Uterus (tissue), 4 donors: ENCODE data around the gene PAPLN. TPM values are rescaled to one million over a fixed set of nuclear protein-coding genes. Genes with fewer than 3 reads are reported as not detected.

Experiments used
- DNase-seq, 2 donors: peaks; one replicate each; pipeline ENCODE4 v3.0.0-alpha.2; 2019 to 2020
- H3K27ac ChIP-seq, 2 donors: fragments of 200-600 bp; sonication (generic); 1 replicate in 1 of 2; 2 replicates in 1 of 2; pipeline ENCODE4 v1.5.1; 2016 to 2018
- H3K27me3 ChIP-seq, 2 donors: fragments of 200-600 bp; sonication (generic); one replicate each; pipeline ENCODE4 v1.5.1; 2018 to 2019; ENCODE audit warnings: control low read depth in 1 of 2
- H3K36me3 ChIP-seq, 2 donors: fragments of 200-600 bp; sonication (generic); one replicate each; pipeline ENCODE4 v1.5.1; 2019; ENCODE audit warnings: control low read depth in 1 of 2
- H3K4me1 ChIP-seq, 2 donors: fragments of 200-600 bp; sonication (generic); one replicate each; pipeline ENCODE4 v1.5.1; 2018 to 2019; ENCODE audit warnings: control low read depth in 1 of 2
- H3K4me3 ChIP-seq, 2 donors: fragments of 200-600 bp; sonication (generic); 1 replicate in 1 of 2; 2 replicates in 1 of 2; pipeline ENCODE4 v1.5.1; 2018 to 2019; ENCODE audit warnings: mild to moderate bottlenecking in 1 of 2
- H3K9me3 ChIP-seq, 2 donors: fragments of 200-600 bp; sonication (generic); one replicate each; pipeline ENCODE4 v1.5.1; 2019; ENCODE audit warnings: control low read depth in 1 of 2
- CTCF ChIP-seq, 4 experiments: fragments of 200-600 bp in 2 of 4; fragments of 450-650 bp in 2 of 4; sonication (generic) in 2 of 4; IDR thresholded peaks; one replicate each; pipeline ENCODE4 v1.5.1; 2016 to 2019; ENCODE audit warnings: antibody characterized with exemption in 4 of 4, mild to moderate bottlenecking in 2 of 4, moderate library complexity in 1 of 4
- POLR2A ChIP-seq, 2 donors: fragments of 450-650 bp; IDR thresholded peaks; one replicate each; pipeline ENCODE4 v1.6.1; 2016; ENCODE audit warnings: antibody characterized with exemption in 2 of 2, mild to moderate bottlenecking in 1 of 2, moderate library complexity in 1 of 2
- intact Hi-C: fragments of 100-400 bp; cut with DNase I; formaldehyde crosslinking; loops from one replicate; pipeline ENCODE4 v1.15.1; 2023; ENCODE audit warnings: low total_unique reads
- total RNA-seq, 4 donors: library from RNA; depleted of rRNA in 3 of 4; stranded (reverse); fragments of >200 nt in 3 of 4; gene quantifications; one replicate each; pipeline versions ENCODE4 v1.1.0 to v1.2.4, GENCODE V29; 2014 to 2023
- donor health status: DM: yes; HTN: yes; CAD: no.

PAPLN gene
- total RNA-seq, 4 donors from 2014 or later: 16.5 to 40.2 (median 33.1) TPM

- DNase-seq: no peak
- H3K4me3 ChIP-seq: no peak overlapping the region
- no peaks in the 10 kb centered on the region for H3K27me3 ChIP-seq
- H3K27ac ChIP-seq: no peak overlapping the region
- no peaks in the 10 kb centered on the region for H3K36me3 ChIP-seq
- no peaks in the 10 kb centered on the region for H3K4me1 ChIP-seq
- TF ChIP-seq CTCF (IDR thresholded peaks at IDR 0.05) (peak in 3 of 4 experiments; percentile 13 to 32 (median 16)), POLR2A (IDR thresholded peaks at IDR 0.05) (no peak)
- H3K9me3 ChIP-seq: no peaks in the 10 kb centered on the region
- intact Hi-C loops: no loop called here
These were observed 46.5 kb downstream of the PAPLN start for GRCh38 chr14:73283608-73284379.

- no peaks in the 10 kb centered on the region for H3K4me1 ChIP-seq
- no peaks in the 10 kb centered on the region for H3K27me3 ChIP-seq
- no peak for DNase-seq
- H3K27ac ChIP-seq: no peak overlapping the region
- no peaks in the 10 kb centered on the region for H3K9me3 ChIP-seq
- intact Hi-C loops: no loop called here
- H3K36me3 ChIP-seq: no peaks in the 10 kb centered on the region
- TF ChIP-seq CTCF (IDR thresholded peaks at IDR 0.05) (no peak), POLR2A (IDR thresholded peaks at IDR 0.05) (no peak)
- no peak overlapping the region for H3K4me3 ChIP-seq
These were observed 48.7 kb downstream of the PAPLN start for GRCh38 chr14:73285979-73286378.

- no peak for DNase-seq
- Histone ChIP-seq H3K36me3 (no peaks in the 10 kb centered on the region), H3K27ac (no peak overlapping the region), H3K4me3 (no peak overlapping the region), H3K4me1 (no peaks in the 10 kb centered on the region), H3K27me3 (no peaks in the 10 kb centered on the region), H3K9me3 (no peaks in the 10 kb centered on the region)
- intact Hi-C loops: no loop called here
- TF ChIP-seq POLR2A (IDR thresholded peaks at IDR 0.05): no peak
- TF ChIP-seq CTCF (IDR thresholded peaks at IDR 0.05): no peak
These were observed 49.3 kb downstream of the PAPLN start for GRCh38 chr14:73286598-73286997.

DNA sequence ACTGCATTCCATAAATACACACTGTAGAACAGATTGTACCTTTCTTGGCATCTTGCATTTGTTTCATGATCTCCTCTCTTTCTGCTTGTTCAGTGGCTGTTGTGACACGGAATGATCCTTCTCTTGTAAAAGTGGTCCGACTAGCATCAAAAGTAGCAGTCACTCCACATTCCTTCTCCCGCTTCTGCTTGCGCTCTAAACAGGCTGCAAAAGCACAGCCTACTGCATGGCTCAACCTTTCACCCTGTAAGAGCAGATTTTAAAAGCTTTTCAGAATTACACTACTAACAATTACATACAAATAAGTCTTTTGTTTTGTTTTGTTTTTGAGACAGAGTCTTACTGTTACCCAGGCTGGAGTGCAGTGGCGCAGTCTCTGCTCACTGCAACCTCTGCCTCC lies 49.8 kb downstream of the PAPLN start:
- TF ChIP-seq POLR2A (IDR thresholded peaks at IDR 0.05) (no peak), CTCF (IDR thresholded peaks at IDR 0.05) (no peak)
- DNase-seq: no peak
- Histone ChIP-seq H3K27ac (no peak overlapping the region), H3K9me3 (no peaks in the 10 kb centered on the region), H3K27me3 (no peaks in the 10 kb centered on the region), H3K4me3 (no peak overlapping the region), H3K4me1 (no peaks in the 10 kb centered on the region), H3K36me3 (no peaks in the 10 kb centered on the region)
- intact Hi-C loops: no loop called here

GRCh38 chr14:73289308-73289707 lies 52.0 kb downstream of the PAPLN start:
- no peaks in the 10 kb centered on the region for H3K4me1 ChIP-seq
- no peaks in the 10 kb centered on the region for H3K27me3 ChIP-seq
- DNase-seq: no peak
- TF ChIP-seq POLR2A (IDR thresholded peaks at IDR 0.05) (no peak), CTCF (IDR thresholded peaks at IDR 0.05) (no peak)
- H3K27ac ChIP-seq: no peak overlapping the region
- intact Hi-C loops: no loop called here
- no peaks in the 10 kb centered on the region for H3K36me3 ChIP-seq
- H3K4me3 ChIP-seq: no peak overlapping the region
- H3K9me3 ChIP-seq: no peaks in the 10 kb centered on the region
